HG03097 (cell line): ENCODE results near the gene ERBB2.

ENCODE experiments used
- ATAC-seq: cut with Tn5 transposase; IDR thresholded peaks from one replicate; pipeline ENCODE4 v1.9.1; 2021; ENCODE audit not compliant: unreplicated experiment, low FRiP score

ERBB2 gene

GRCh38 chr17:39699818-39700147, at the start of gene ERBB2:
ERBB2 (plus strand) TSS chr17:39700064; CDS start chr17:39700239, 175 bp downstream.
- ATAC-seq: no peak

- ATAC-seq: no peak
Observed at GRCh38 chr17:39650121-39650579, 49.7 kb upstream of the ERBB2 start.

GRCh38 chr17:39651923-39652586, 47.8 kb upstream of the ERBB2 start:
- no peak for ATAC-seq

GRCh38 chr17:39652587-39653315, 47.1 kb upstream of the ERBB2 start:
- no peak for ATAC-seq

- no peak for ATAC-seq
Observed at GRCh38 chr17:39653316-39653661, 46.6 kb upstream of the ERBB2 start.

- no peak for ATAC-seq
Observed at GRCh38 chr17:39653662-39654331, 46.1 kb upstream of the ERBB2 start.

GRCh38 chr17:39655105-39655504, 44.8 kb upstream of the ERBB2 start:
- ATAC-seq: no peak

GRCh38 chr17:39658346-39658745, 41.5 kb upstream of the ERBB2 start:
- ATAC-seq: no peak

GRCh38 chr17:39658760-39659159, 41.1 kb upstream of the ERBB2 start:
- no peak for ATAC-seq

GRCh38 chr17:39659279-39660010, 40.4 kb upstream of the ERBB2 start:
- ATAC-seq: no peak

GRCh38 chr17:39660011-39660360, 39.9 kb upstream of the ERBB2 start:
- no peak for ATAC-seq

- ATAC-seq: no peak
Observed at GRCh38 chr17:39660397-39661385, 39.2 kb upstream of the ERBB2 start.

- no peak for ATAC-seq
Observed at GRCh38 chr17:39661744-39662541, 37.9 kb upstream of the ERBB2 start.

GRCh38 chr17:39662551-39663339, 37.1 kb upstream of the ERBB2 start:
- ATAC-seq: no peak

- ATAC-seq: no peak
Observed at GRCh38 chr17:39663340-39663687, 36.5 kb upstream of the ERBB2 start.

GRCh38 chr17:39663688-39664580, 35.9 kb upstream of the ERBB2 start:
- ATAC-seq: no peak
